Mucosa of descending colon (tissue), 3 donors: ENCODE results near the gene TGFBR3L. TPM values are rescaled to one million over a fixed set of nuclear protein-coding genes. Genes with fewer than 3 reads are reported as not detected.
"Not testable (repeated sequence)": the region's sequence is repeated elsewhere in the genome, so short reads cannot be mapped to it uniquely, and the experiment has no call there.

Experiments used
- ATAC-seq: fragments of 200-7000 bp; cut with Tn5 transposase; one replicate; pipeline ENCODE4 v1.9.1; 2020; ENCODE audit warnings: mild to moderate bottlenecking, moderate library complexity
- DNase-seq, 3 donors: peaks; one replicate each; pipeline ENCODE4 v3.0.0-alpha.2; 2020
- H3K36me3 ChIP-seq: fragments of 200-600 bp; one replicate; pipeline ENCODE4 v1.8.0; 2021; ENCODE audit warnings: low read depth, mild to moderate bottlenecking
- H3K4me1 ChIP-seq: fragments of 200-600 bp; one replicate; pipeline ENCODE4 v1.8.0; 2021; ENCODE audit warnings: low read depth, mild to moderate bottlenecking
- H3K4me3 ChIP-seq: fragments of 200-600 bp; one replicate; pipeline ENCODE4 v1.8.0; 2021; ENCODE audit warnings: mild to moderate bottlenecking
- H3K9me3 ChIP-seq: fragments of 200-600 bp; one replicate; pipeline ENCODE4 v1.8.0; 2021; ENCODE audit warnings: mild to moderate bottlenecking
- CTCF ChIP-seq: fragments of 200-600 bp; IDR thresholded peaks from one replicate; pipeline ENCODE4 v1.8.0; 2022; ENCODE audit warnings: antibody characterized with exemption, mild to moderate bottlenecking
- intact Hi-C, 2 donors: fragments of 100-400 bp; cut with DNase I in 1 of 2; cut with micrococcal nuclease in 1 of 2; formaldehyde crosslinking; loops; one replicate each; pipeline versions ENCODE4 v1.11.0 to v1.11.1; 2022; cut with DNase I, micrococcal nuclease
- total RNA-seq, 3 donors: library from RNA; stranded (reverse); fragmentation: NEBNext Ultra II Directional in 2 of 3; extraction: Animal tissue kit (Norgen Biotek cat#: 25700) in 2 of 3; gene quantifications; one replicate each; pipeline versions ENCODE4 v1.2.1 to v1.2.4, GENCODE V29; 2021 to 2023
- donor health status: DM: no; HTN: no; CAD: no; lungs with moderate emphysema.
- donor health status: DM: no; HTN: no; CAD: no.
- donor health status: DM: no; HTN: yes; CAD: no.

TGFBR3L gene
- total RNA-seq, 3 donors from 2014 or later = 0.79 TPM; not detected in 2

GRCh38 chr19:7928741-7929701 is 14.4 kb downstream of the TGFBR3L start:
- H3K4me3 ChIP-seq = no peak overlapping the region
- H3K4me1 ChIP-seq = peaks cover 10% of the 10 kb centered on the region
- ATAC-seq (peak; percentile 6), DNase-seq (peak in 2 of 3 donors; percentile 57 to 61)
- no peak for TF ChIP-seq CTCF
- H3K9me3 ChIP-seq = no peaks in the 10 kb centered on the region
- intact Hi-C loops = no loop called here
- no peaks in the 10 kb centered on the region for H3K36me3 ChIP-seq

- H3K4me1 ChIP-seq, intact Hi-C loops: not testable (repeated sequence)
- DNase-seq = peak in 1 of 3 donors; percentile 21
Measured at GRCh38 chr19:7930030-7930429, 15.4 kb downstream of the TGFBR3L start.

GRCh38 chr19:7930765-7931164 is 16.1 kb downstream of the TGFBR3L start:
- no peaks in the 10 kb centered on the region for H3K36me3 ChIP-seq
- H3K4me1 ChIP-seq = peaks cover 7% of the 10 kb centered on the region
- no peak for ATAC-seq
- intact Hi-C loops = no loop called here
- no peak for TF ChIP-seq CTCF
- no peak for DNase-seq
- H3K4me3 ChIP-seq = no peak overlapping the region
- H3K9me3 ChIP-seq = no peaks in the 10 kb centered on the region

More at GRCh38 chr19:7930030-7930429, 15.4 kb downstream of the TGFBR3L start:
- H3K9me3 ChIP-seq, H3K36me3 ChIP-seq, H3K4me3 ChIP-seq: not testable (repeated sequence)
- ATAC-seq = peak; percentile 11

GRCh38 chr19:7931221-7932061 is 16.8 kb downstream of the TGFBR3L start:
- H3K4me1 ChIP-seq = peaks cover 3% of the 10 kb centered on the region
- no peak for TF ChIP-seq CTCF
- DNase-seq = peak in 2 of 3 donors; percentile 29 to 56

GRCh38 chr19:7932276-7932929 is 17.8 kb downstream of the TGFBR3L start:
- intact Hi-C loops = no loop called here
- Histone ChIP-seq H3K4me3 (no peak overlapping the region), H3K4me1 (peaks cover 3% of the 10 kb centered on the region), H3K36me3 (no peaks in the 10 kb centered on the region), H3K9me3 (no peaks in the 10 kb centered on the region)
- ATAC-seq = no peak
- DNase-seq = peak in 1 of 3 donors; percentile 22
- no peak for TF ChIP-seq CTCF

More at GRCh38 chr19:7931221-7932061, 16.8 kb downstream of the TGFBR3L start:
- Histone ChIP-seq H3K4me3 (no peak overlapping the region), H3K36me3 (no peaks in the 10 kb centered on the region), H3K9me3 (no peaks in the 10 kb centered on the region)
- ATAC-seq = no peak
- intact Hi-C loops = no loop called here
